B cell (primary cell): ENCODE results near the gene MAP3K2. TPM values are rescaled to one million over a fixed set of nuclear protein-coding genes. Genes with fewer than 3 reads are reported as not detected.
A peak's percentile ranks its signal among the peaks of the same experiment; 100 is the strongest.

ENCODE experiments used
- ATAC-seq: fragments of 200-7000 bp; cut with Tn5 transposase; one replicate; pipeline ENCODE4 v1.10.0; 2021; ENCODE audit warnings: low read depth, mild to moderate bottlenecking, moderate number of reproducible peaks, moderate library complexity
- CTCF ChIA-PET: fragments of 350-600 bp; sonication (Branson Sonifier 250); formaldehyde crosslinking; loops from one replicate; lab custom pipeline; 2021; ENCODE audit warnings: antibody characterized with exemption, inconsistent platforms; lab: Charles Lee
- POLR2A ChIA-PET: fragments of 350-600 bp; sonication (Branson Sonifier 250); formaldehyde crosslinking; loops from one replicate; lab custom pipeline; 2021; ENCODE audit warnings: antibody characterized with exemption; lab: Charles Lee
- DNase-seq: peaks from one replicate; pipeline ENCODE4 v3.0.0; 2013
- H2AFZ ChIP-seq: 2 replicates; pipeline ENCODE4 v1.6.1; 2012; ENCODE audit warnings: mild to moderate bottlenecking, low read depth, low read length; ENCODE audit not compliant: insufficient read depth, poor library complexity, severe bottlenecking
- H3K27ac ChIP-seq, 2 donors: 1 replicate in 1 of 2; 2 replicates in 1 of 2; pipeline ENCODE4 v1.5.1; 2012 to 2013; ENCODE audit warnings: low read length in 2 of 2, mild to moderate bottlenecking in 2 of 2, moderate library complexity in 1 of 2
- H3K27me3 ChIP-seq, 4 experiments: fragments of 200-600 bp in 1 of 4; sonication (generic) in 1 of 4; replicated peaks in 1 of 4; 1 replicate in 2 of 4; 2 replicates in 2 of 4; pipeline versions ENCODE4 v1.6.1 to v1.7.0; 2013 to 2016; ENCODE audit warnings: low read length in 3 of 4, mild to moderate bottlenecking in 2 of 4, mixed read lengths in 1 of 4, moderate library complexity in 1 of 4; ENCODE audit not compliant: insufficient read depth in 4 of 4, control insufficient read depth in 3 of 4; ENCODE audit errors: control extremely low read depth in 1 of 4
- H3K36me3 ChIP-seq, 2 experiments: replicated peaks in 1 of 2; 1 replicate in 1 of 2; 2 replicates in 1 of 2; pipeline versions ENCODE4 v1.6.1 to v1.7.1; 2013; ENCODE audit warnings: low read length in 1 of 2; ENCODE audit not compliant: insufficient read depth in 2 of 2, control insufficient read depth in 1 of 2; ENCODE audit errors: control extremely low read depth in 1 of 2, extremely low read depth in 1 of 2
- H3K4me1 ChIP-seq, 2 donors: fragments of 200-600 bp in 1 of 2; sonication (generic) in 1 of 2; 1 replicate in 1 of 2; 2 replicates in 1 of 2; pipeline versions ENCODE4 v1.5.1 to v1.6.1; 2013 to 2017; ENCODE audit warnings: low read length in 2 of 2; ENCODE audit not compliant: control insufficient read depth in 2 of 2, insufficient read depth in 2 of 2
- H3K4me2 ChIP-seq: replicated peaks from 2 replicates; pipeline ENCODE3; 2012; ENCODE audit warnings: mild to moderate bottlenecking, low read depth, low read length; ENCODE audit not compliant: poor library complexity, severe bottlenecking
- H3K4me3 ChIP-seq, 5 experiments: fragments of 200-600 bp in 1 of 5; sonication (generic) in 1 of 5; 1 replicate in 3 of 5; 2 replicates in 2 of 5; pipeline versions ENCODE4 v1.5.1 to v1.7.0; 2011 to 2016; ENCODE audit warnings: low read length in 4 of 5, mild to moderate bottlenecking in 4 of 5, low read depth in 2 of 5, control low read depth in 1 of 5, moderate library complexity in 1 of 5; ENCODE audit not compliant: insufficient read depth in 1 of 5; ENCODE audit errors: control extremely low read depth in 1 of 5, extremely low read depth in 1 of 5
- H3K79me2 ChIP-seq: fragments of 200-600 bp; sonication (generic); one replicate; pipeline ENCODE4 v1.6.0; 2016; ENCODE audit warnings: low read length; ENCODE audit not compliant: control insufficient read depth, insufficient read depth
- H3K9ac ChIP-seq: fragments of 200-600 bp; sonication (generic); 2 replicates; pipeline ENCODE4 v1.6.1; 2017; ENCODE audit warnings: mild to moderate bottlenecking, low read length, moderate library complexity
- H3K9me3 ChIP-seq, 3 donors: one replicate each; pipeline versions ENCODE4 v1.6.1 to v1.7.1; 2013; ENCODE audit warnings: low read length in 2 of 3; ENCODE audit not compliant: control insufficient read depth in 2 of 3, insufficient read depth in 1 of 3; ENCODE audit errors: control extremely low read depth in 1 of 3
- H4K20me1 ChIP-seq: 2 replicates; pipeline ENCODE4 v1.6.0; 2012; ENCODE audit warnings: mild to moderate bottlenecking, low read length; ENCODE audit not compliant: insufficient read depth, control insufficient read depth, poor library complexity, severe bottlenecking
- H3K27ac Mint-ChIP-seq: one replicate; pipeline ENCODE4 v1.8.0; 2021; ENCODE audit warnings: mixed read lengths
- H3K27me3 Mint-ChIP-seq: one replicate; pipeline ENCODE4 v1.8.0; 2021; ENCODE audit warnings: mixed read lengths
- H3K4me1 Mint-ChIP-seq: one replicate; pipeline ENCODE4 v1.8.0; 2021; ENCODE audit warnings: mixed read lengths
- H3K4me3 Mint-ChIP-seq: one replicate; pipeline ENCODE4 v1.8.0; 2021; ENCODE audit warnings: mixed read lengths
- H3K9me3 Mint-ChIP-seq: one replicate; pipeline ENCODE4 v1.8.0; 2022; ENCODE audit warnings: mixed read lengths; ENCODE audit not compliant: insufficient read depth
- CTCF ChIP-seq: fragments of 200-600 bp; IDR thresholded peaks from one replicate; pipeline ENCODE4 v1.8.0; 2022; ENCODE audit warnings: antibody characterized with exemption, mild to moderate bottlenecking
- EZH2 ChIP-seq: IDR thresholded peaks from 2 replicates; pipeline ENCODE4 v1.6.1; 2012; ENCODE audit warnings: borderline replicate concordance, low read depth, mild to moderate bottlenecking, moderate library complexity, low read length; ENCODE audit not compliant: insufficient read depth, poor library complexity, severe bottlenecking
- WGBS: methylation state at CpG from one replicate; pipeline ENCODE4 v1.1.5; 2013; ENCODE audit warnings: missing lambda C conversion rate; ENCODE audit not compliant: insufficient coverage; 5-methylcytosine and 5-hydroxymethylcytosine counted together
- intact Hi-C: fragments of 100-400 bp; cut with micrococcal nuclease; formaldehyde crosslinking; loops from one replicate; pipeline ENCODE4 v1.10.0; 2022
- polyA plus RNA-seq: library from polyadenylated mRNA; depleted of rRNA; stranded (reverse); fragments of >200 nt; gene quantifications from 2 replicates; pipeline ENCODE4 v1.2.3, GENCODE V29; 2012
- total RNA-seq, 2 donors: library from RNA; stranded (reverse); fragments of 120-200 nt in 1 of 2; gene quantifications; 1 replicate in 1 of 2; 2 replicates in 1 of 2; pipeline versions ENCODE4 v1.2.3 to v1.2.4, GENCODE V29; 2013 to 2022

Gene MAP3K2
- total and polyA plus RNA-seq, 2 donors (not counting 1 experiment from before 2014, with no cell fraction given), result 9.9 to 118 TPM

- Mint-ChIP-seq H3K4me1 (peaks cover 45% of the 10 kb centered on the region), H3K9me3 (no peaks in the 10 kb centered on the region), H3K27me3 (no peaks in the 10 kb centered on the region), H3K4me3 (peak overlapping the region; percentile 72), H3K27ac (peak overlapping the region; percentile 61)
- intact Hi-C loops, result loop anchor here (1.0 kb wide), 2 partner anchors 9 to 20 kb away; partner anchors contain the start of gene MAP3K2
- Histone ChIP-seq H3K4me3 (peak overlapping the region in 3 of 5 experiments; percentile 23 to 62 (median 57)), H3K9me3 (no peaks in the 10 kb centered on the region), H2AFZ (peak overlapping the region; percentile 72), H4K20me1 (no peaks in the 10 kb centered on the region), H3K79me2 (no peaks in the 10 kb centered on the region), H3K27me3 (no peaks in the 10 kb centered on the region), H3K36me3 (no peaks in the 10 kb centered on the region), H3K9ac (peak overlapping the region; percentile 57), H3K4me2 (peak overlapping the region; percentile 84), H3K27ac (no peak overlapping the region), H3K4me1 (peaks cover 31 to 41% of the 10 kb centered on the region in 2 donors)
- TF ChIP-seq CTCF, result no peak
- no peak for TF ChIP-seq EZH2
- 5% methylated on average over 3 of the region's 6 CpGs for WGBS
- CTCF ChIA-PET, result interaction anchor here (1.3 to 1.9 kb wide), 2 partner anchors 19 to 71 kb away, joined by 4 to 6 read pairs; no protein-coding TSS in a partner anchor
- ATAC-seq (peak; percentile 21), DNase-seq (no peak)
- POLR2A ChIA-PET, result interaction anchor here (1.0 kb wide), 1 partner anchor 21 kb away, joined by 6 read pairs; no protein-coding TSS in a partner anchor
Observed at GRCh38 chr2:127407661-127408003, 19.9 kb upstream of the MAP3K2 start.

GRCh38 chr2:127407091-127407490 is 19.3 kb upstream of the MAP3K2 start:
- Histone ChIP-seq H3K27me3 (no peaks in the 10 kb centered on the region), H4K20me1 (no peaks in the 10 kb centered on the region), H3K36me3 (no peaks in the 10 kb centered on the region), H3K4me3 (no peak overlapping the region), H3K79me2 (no peaks in the 10 kb centered on the region), H3K9me3 (no peaks in the 10 kb centered on the region), H2AFZ (no peak overlapping the region), H3K4me2 (no peak overlapping the region), H3K9ac (no peak overlapping the region), H3K27ac (no peak overlapping the region), H3K4me1 (peaks cover 29 to 39% of the 10 kb centered on the region in 2 donors)
- no peak for DNase-seq
- Mint-ChIP-seq H3K9me3 (no peaks in the 10 kb centered on the region), H3K4me3 (peak overlapping the region; percentile 72), H3K27me3 (no peaks in the 10 kb centered on the region), H3K4me1 (peaks cover 42% of the 10 kb centered on the region), H3K27ac (peak overlapping the region; percentile 61)
- CTCF ChIA-PET, result interaction anchor here (1.0 to 1.9 kb wide), 2 partner anchors 16 to 18 kb away, joined by 3 to 6 read pairs; no protein-coding TSS in a partner anchor
- TF ChIP-seq CTCF (no peak), EZH2 (no peak)
- no peak for ATAC-seq
- WGBS, result 100% methylated on average over 8 of the region's 9 CpGs
- POLR2A ChIA-PET, result no interaction called here
- intact Hi-C loops, result no loop called here
